GM12801 (cell line): ENCODE data around the gene CPTP.

Experiments used
- TF ChIP-seq, protein P1 (sequence below): IDR thresholded peaks from one replicate; pipeline ENCODE4 v1.5.1; 2011; ENCODE audit warnings: control low read depth; ENCODE audit not compliant: insufficient read length; ENCODE audit errors: extremely low read depth

The CPTP gene

DNA sequence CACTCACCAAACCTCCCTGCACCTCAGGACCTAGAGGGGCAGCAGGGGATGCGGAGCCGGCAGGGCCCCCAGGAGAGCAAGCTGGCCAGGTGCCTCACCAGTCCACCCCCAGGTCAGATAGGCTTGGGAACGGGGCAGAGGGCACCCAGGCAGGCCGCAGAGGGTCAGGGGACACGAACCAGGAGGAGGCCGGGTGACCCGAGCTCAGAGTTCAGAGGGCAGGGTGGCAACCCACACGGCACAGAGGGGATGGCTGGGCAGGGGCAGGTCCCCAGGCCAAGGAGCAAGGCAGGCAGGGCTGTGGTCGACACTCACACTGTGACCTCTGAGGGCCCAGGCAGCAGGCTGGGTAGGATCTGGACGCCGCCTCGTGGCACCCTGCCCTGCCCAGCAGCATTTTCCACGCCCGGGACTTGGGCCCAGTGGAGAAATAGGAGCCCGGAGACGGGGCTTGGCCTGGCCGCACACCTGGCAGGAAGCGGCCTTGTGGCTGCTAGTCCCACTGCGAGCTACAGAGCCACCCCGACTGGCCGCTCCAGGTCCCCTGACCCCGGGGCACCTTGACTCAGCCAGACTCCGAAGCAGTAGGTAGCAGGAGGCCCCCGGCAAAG is 19.3 kb downstream of the CPTP start:
- TF ChIP-seq, protein P1, sequence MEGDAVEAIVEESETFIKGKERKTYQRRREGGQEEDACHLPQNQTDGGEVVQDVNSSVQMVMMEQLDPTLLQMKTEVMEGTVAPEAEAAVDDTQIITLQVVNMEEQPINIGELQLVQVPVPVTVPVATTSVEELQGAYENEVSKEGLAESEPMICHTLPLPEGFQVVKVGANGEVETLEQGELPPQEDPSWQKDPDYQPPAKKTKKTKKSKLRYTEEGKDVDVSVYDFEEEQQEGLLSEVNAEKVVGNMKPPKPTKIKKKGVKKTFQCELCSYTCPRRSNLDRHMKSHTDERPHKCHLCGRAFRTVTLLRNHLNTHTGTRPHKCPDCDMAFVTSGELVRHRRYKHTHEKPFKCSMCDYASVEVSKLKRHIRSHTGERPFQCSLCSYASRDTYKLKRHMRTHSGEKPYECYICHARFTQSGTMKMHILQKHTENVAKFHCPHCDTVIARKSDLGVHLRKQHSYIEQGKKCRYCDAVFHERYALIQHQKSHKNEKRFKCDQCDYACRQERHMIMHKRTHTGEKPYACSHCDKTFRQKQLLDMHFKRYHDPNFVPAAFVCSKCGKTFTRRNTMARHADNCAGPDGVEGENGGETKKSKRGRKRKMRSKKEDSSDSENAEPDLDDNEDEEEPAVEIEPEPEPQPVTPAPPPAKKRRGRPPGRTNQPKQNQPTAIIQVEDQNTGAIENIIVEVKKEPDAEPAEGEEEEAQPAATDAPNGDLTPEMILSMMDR: no peak

DNA sequence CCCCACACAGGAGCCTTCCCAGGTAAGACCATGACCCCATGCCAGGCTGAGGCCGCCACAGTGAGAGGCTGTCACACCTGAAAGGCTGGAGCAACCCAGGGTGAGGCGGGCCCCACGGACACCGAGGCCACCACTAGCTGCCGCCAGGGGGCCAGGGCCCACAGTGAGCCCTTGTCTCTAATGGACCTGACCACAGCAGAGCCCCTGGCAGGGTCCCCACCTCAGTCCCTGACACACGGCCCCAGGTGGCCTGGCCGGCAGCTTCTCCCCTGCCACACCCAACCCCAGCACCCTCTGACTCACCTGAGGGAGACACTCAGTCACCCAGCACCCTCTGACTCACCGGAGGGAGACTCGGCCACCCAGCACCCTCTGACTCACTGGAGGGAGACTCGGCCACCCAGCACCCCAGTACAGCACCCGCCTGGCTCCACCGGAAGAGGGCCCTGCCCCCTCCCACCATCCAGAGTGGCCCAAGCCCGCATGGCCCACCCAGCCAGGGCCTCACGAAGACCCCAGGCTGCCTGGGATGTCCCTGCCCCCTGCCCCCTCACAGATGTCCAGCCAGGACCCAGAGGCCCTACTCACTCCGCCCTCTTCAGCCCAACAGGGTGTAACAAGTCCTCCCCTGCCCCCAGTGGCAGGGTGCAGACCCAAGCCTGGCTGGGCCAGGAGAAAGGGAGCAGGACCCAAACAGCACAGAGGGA is 20.2 kb downstream of the CPTP start:
- TF ChIP-seq, protein P1: no peak

DNA sequence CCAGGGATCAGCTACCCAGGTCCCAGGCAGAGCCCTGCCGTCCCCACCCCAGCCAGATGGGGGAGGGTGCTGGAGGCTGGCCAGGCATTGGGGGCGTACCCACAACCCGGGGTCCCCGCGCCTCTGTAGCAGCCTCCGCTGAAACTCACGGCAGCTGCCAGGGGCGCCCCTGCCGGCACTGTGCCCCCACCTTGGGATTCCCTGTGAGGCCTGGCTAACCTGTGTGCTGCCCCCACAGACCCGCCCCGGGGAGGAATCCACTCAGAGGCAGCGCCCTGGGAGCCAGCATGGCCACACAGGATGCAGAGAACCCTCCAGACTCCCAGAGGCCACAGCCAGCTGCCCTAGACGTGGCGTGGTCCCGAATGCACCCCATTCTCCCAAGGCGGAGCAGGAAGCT is 20.8 kb downstream of the CPTP start:
- TF ChIP-seq, protein P1: no peak

DNA sequence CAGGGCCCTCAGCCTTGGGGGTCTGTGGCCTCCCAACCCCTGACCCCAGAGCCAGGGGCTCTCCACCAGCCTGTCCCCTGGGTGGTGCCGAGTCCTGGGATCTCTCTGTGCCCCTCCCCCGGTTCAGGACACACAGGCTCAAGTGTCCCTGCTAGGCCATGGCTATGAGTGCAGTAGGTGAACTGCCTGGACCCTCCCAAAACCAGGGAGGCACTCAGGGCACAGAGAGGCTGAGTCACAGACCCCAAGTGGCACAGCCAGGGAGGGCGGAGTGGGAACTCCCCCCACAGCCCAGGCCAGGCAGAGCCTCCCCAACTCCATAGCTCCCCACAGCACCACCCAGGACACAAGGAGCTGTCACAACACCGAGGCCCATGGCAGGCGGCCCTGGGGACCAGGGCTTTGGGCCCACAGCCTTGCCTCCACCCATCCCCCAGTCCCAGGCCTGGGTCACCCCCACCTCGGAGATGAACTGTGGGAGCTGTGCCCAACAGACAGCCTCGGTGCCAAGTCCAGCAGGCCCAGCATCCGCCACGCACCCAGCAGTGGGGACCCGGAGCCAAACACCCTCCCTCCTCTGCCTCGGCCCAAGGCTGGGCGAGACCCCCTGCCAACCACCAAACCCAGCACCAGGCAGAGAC is 21.4 kb downstream of the CPTP start:
- TF ChIP-seq, protein P1: no peak

DNA sequence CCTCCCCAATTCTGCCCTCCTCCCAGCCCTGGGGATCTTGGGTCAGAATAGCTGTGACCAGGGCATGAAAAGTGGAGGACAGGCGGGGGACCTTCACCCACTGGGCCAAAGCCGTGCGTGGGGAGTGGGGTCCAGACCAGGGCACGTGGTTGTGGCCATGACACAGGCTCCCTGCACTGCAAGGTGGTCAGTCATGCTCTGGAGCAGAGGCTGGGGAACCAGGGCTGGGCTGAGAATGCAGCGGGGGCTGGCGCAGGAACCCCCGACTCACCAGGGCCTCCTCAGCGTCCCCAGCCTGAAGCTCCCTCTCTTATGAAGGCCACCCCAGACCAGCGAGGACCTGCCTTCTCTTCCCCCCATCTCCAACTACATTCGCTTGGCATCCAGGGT is 21.9 kb downstream of the CPTP start:
- TF ChIP-seq, protein P1: no peak

DNA sequence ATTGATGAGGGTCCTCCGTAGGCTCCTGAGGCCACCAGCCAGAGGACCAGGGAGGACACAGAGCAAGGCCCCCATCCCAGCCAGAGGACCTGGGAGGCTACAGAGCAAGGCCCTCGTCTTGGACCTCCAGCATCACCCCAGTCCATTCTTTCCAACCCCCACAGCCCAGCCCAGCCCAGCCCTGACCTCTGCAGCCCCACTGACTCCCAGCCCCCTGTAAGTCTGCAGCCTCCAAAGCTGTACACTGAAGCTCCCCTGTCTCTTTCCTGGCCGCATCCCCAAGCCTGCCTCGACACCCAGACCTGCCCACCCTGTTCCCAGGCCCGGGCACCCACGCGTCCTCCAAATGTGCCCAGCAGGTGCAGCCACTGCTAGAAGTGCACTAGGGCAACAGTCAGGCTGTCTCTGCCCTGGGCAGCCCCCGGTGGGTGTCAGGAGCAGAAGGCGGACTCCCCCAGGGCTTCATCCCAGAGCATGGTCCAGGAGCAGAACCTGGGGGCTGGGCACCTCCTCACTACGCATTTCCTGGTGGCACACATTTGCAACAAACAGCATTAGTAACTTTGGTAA is 22.5 kb downstream of the CPTP start:
- TF ChIP-seq, protein P1: no peak

DNA sequence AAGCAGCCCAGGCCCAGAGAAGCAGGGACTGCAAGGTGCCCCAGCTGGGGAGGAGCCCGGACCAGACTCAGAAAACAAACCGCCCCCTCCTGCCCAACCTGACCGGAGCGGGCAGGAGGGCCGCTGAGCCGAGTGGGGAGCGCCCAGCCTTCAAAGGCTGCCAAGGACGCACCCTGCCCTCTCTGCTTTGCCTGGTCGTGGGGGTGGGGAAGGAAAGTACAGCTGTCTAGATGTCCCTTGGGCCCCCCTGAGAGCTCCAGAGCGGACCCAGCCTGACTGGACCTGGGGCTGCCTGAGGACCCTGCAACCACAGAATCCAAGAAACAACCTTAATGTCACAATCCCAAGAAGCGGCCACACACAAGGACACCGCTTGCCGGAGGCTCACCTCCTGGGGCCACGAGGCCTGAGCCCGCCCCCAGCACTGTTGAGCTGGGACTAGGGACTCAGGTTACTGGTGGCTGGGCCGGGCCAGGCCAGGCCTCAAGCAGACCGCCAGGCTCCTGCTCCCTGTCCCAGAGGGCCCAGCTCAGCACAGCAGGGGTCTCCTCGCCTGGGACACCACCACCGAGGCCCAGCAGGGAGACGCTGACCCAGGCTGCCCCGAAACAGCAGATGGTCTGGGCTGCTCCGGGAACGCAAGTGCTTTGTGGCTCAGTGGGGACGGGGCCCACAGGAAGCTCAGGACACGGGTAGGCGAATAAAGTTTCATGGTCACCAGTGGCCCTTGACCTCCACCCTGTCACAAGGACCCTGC is 23.2 kb downstream of the CPTP start:
- TF ChIP-seq, protein P1: no peak
